K562 (cell line): ENCODE results near the gene AMIGO1. TPM values are rescaled to one million over a fixed set of nuclear protein-coding genes. Genes with fewer than 3 reads are reported as not detected.

Experiments used
- ATAC-seq: fragments of 200-7000 bp; cut with Tn5 transposase; 3 replicates; pipeline ENCODE4 v1.9.1; 2020; ENCODE audit warnings: moderate library complexity
- BruUV-seq: library from RNA; stranded (reverse); fragments of 400-500 nt; replicated peaks from 2 replicates; lab custom pipeline; 2021; lab: Mats Ljungman, UMichigan
- CTCF ChIA-PET: fragments of 300-600 bp; formaldehyde crosslinking; extraction: SDS; loops from one replicate; lab custom pipeline; 2021; ENCODE audit warnings: low intra/inter-chr PET ratio; lab: Yijun Ruan, JAX
- POLR2A ChIA-PET: fragments of 300-600, 350-650 bp; sonication (Branson Sonifier 250); formaldehyde crosslinking; extraction: SDS; loops from one replicate; lab custom pipeline; 2021; ENCODE audit warnings: antibody characterized with exemption, inconsistent platforms; lab: Yijun Ruan, JAX
- DNase-seq, 4 experiments: peaks; one replicate each; pipeline versions ENCODE4 v3.0.0 to v3.0.0-alpha.2; 2011 to 2018; ENCODE audit warnings: low spot score in 3 of 4, mixed read lengths in 3 of 4; ENCODE audit errors: extremely low read depth in 1 of 4
- FAIRE-seq: peaks from 2 replicates; lab custom pipeline; 2011; peaks lifted over from hg19 to GRCh38; lab: Jason Lieb, UNC
- H2AFZ ChIP-seq: 2 replicates; pipeline ENCODE4 v1.6.0; 2011; ENCODE audit warnings: low read depth, low read length, control low read depth, inconsistent platforms
- H3K27ac ChIP-seq: fragments of 200-600 bp; 3 replicates; pipeline ENCODE4 v1.8.0; 2011; ENCODE audit warnings: low read depth, mild to moderate bottlenecking, control low read depth, inconsistent platforms, low read length, moderate library complexity, mixed read lengths; ENCODE audit errors: extremely low read depth
- H3K27me3 ChIP-seq, 2 experiments: fragments of 300-600 bp in 1 of 2; 2 replicates in 1 of 2; 3 replicates in 1 of 2; pipeline versions ENCODE4 v1.6.0 to v1.8.0; 2011; ENCODE audit warnings: inconsistent platforms in 2 of 2, low read length in 2 of 2, mild to moderate bottlenecking in 1 of 2, mixed read lengths in 1 of 2, moderate library complexity in 1 of 2; ENCODE audit not compliant: control insufficient read depth in 2 of 2, insufficient read depth in 2 of 2
- H3K36me3 ChIP-seq: fragments of 300-600 bp; 3 replicates; pipeline ENCODE4 v1.8.0; 2011; ENCODE audit warnings: mild to moderate bottlenecking, low read length, inconsistent platforms; ENCODE audit not compliant: control insufficient read depth, insufficient read depth
- H3K4me1 ChIP-seq, 2 experiments: fragments of 200-600 bp in 1 of 2; replicated peaks in 1 of 2; 2 replicates in 1 of 2; 3 replicates in 1 of 2; pipeline versions ENCODE4 v1.5.1 to v1.8.0; 2011; ENCODE audit warnings: inconsistent platforms in 2 of 2, low read length in 2 of 2, mild to moderate bottlenecking in 1 of 2, mixed read lengths in 1 of 2, moderate library complexity in 1 of 2; ENCODE audit not compliant: control insufficient read depth in 2 of 2, insufficient read depth in 2 of 2
- H3K4me2 ChIP-seq: 2 replicates; pipeline ENCODE4 v1.6.1; 2011; ENCODE audit warnings: low read length, control low read depth, inconsistent platforms, mixed read lengths; ENCODE audit not compliant: insufficient read depth
- H3K4me3 ChIP-seq: fragments of 200-600 bp; sonication (generic), shearing (Covaris generic); 2 replicates; pipeline ENCODE4 v1.5.1; 2016; ENCODE audit warnings: control low read depth, inconsistent platforms
- H3K79me2 ChIP-seq: fragments of 200-600 bp; 3 replicates; pipeline ENCODE4 v1.8.0; 2011; ENCODE audit warnings: low read length, inconsistent platforms; ENCODE audit not compliant: control insufficient read depth, insufficient read depth
- H3K9ac ChIP-seq, 2 experiments: 2 replicates each; pipeline versions ENCODE4 v1.6.0 to v1.6.1; 2011; ENCODE audit warnings: low read depth in 2 of 2, low read length in 2 of 2, control low read depth in 1 of 2, inconsistent platforms in 1 of 2, mild to moderate bottlenecking in 1 of 2, mixed read lengths in 1 of 2; ENCODE audit not compliant: insufficient read depth in 1 of 2
- H3K9me1 ChIP-seq: one replicate; pipeline ENCODE4 v1.6.0; 2011; ENCODE audit warnings: inconsistent platforms, mild to moderate bottlenecking, low read length, moderate library complexity; ENCODE audit not compliant: control insufficient read depth, insufficient read depth
- H3K9me3 ChIP-seq: replicated peaks from 2 replicates; pipeline ENCODE4 v1.5.1; 2011; ENCODE audit warnings: low read depth, low read length, inconsistent platforms; ENCODE audit not compliant: control insufficient read depth, insufficient read depth
- H4K20me1 ChIP-seq: replicated peaks from 2 replicates; pipeline ENCODE4 v1.6.1; 2011; ENCODE audit warnings: low read length, inconsistent platforms, mixed read lengths; ENCODE audit not compliant: control insufficient read depth, insufficient read depth
- DEAF1 ChIP-seq: fragments of 450-650 bp; formaldehyde crosslinking; IDR thresholded peaks from 2 replicates; pipeline ENCODE4 v1.4.0; 2020; ENCODE audit warnings: mild to moderate bottlenecking, moderate library complexity
- MXD1 ChIP-seq: fragments of 250-450 bp; sonication (Bioruptor Pico); IDR thresholded peaks from 2 replicates; pipeline ENCODE4 v1.8.0; 2021; ENCODE audit warnings: borderline replicate concordance, mild to moderate bottlenecking, moderate library complexity; ENCODE audit not compliant: poor library complexity, severe bottlenecking
- NEUROD1 ChIP-seq: fragments of 150-350 bp; IDR thresholded peaks from 2 replicates; pipeline ENCODE4 v1.6.1; 2014; ENCODE audit warnings: borderline replicate concordance, low read length, low read depth; ENCODE audit not compliant: partially characterized antibody
- RAD21 ChIP-seq, 2 experiments: fragments of 250-450 bp in 1 of 2; fragments of 450-650 bp in 1 of 2; sonication (Bioruptor Pico) in 1 of 2; formaldehyde crosslinking in 1 of 2; IDR thresholded peaks in 1 of 2; conservative IDR thresholded peaks in 1 of 2; 2 replicates each; pipeline versions ENCODE4 v1.4.0 to v1.8.0; 2020 to 2022; ENCODE audit warnings: mild to moderate bottlenecking in 2 of 2, moderate library complexity in 1 of 2
- STAT5B ChIP-seq: fragments of 250-450 bp; sonication (Bioruptor Pico); IDR thresholded peaks from 2 replicates; pipeline ENCODE4 v1.8.0; 2021; ENCODE audit warnings: mild to moderate bottlenecking, inconsistent platforms
- XRCC5 ChIP-seq: fragments of 200-400 bp; formaldehyde crosslinking; IDR thresholded peaks from 2 replicates; pipeline ENCODE4 v1.6.1; 2017; ENCODE audit warnings: low read depth, mild to moderate bottlenecking, low read length
- ZBTB7A ChIP-seq: IDR thresholded peaks from 2 replicates; pipeline ENCODE4 v1.6.1; 2011; ENCODE audit warnings: low read depth, mild to moderate bottlenecking, low read length, moderate library complexity, borderline replicate concordance; ENCODE audit not compliant: control insufficient read depth
- ZNF592 ChIP-seq: fragments of 450-650 bp; IDR thresholded peaks from 2 replicates; pipeline ENCODE4 v1.6.1; 2017; ENCODE audit warnings: antibody characterized with exemption, mild to moderate bottlenecking
- WGBS: fragments of 100-300 bp; shearing (Covaris generic); methylation state at CpG from one replicate; pipeline ENCODE4 v1.1.6; 2016; ENCODE audit warnings: low coverage, mixed read lengths; ENCODE audit not compliant: insufficient coverage; ENCODE audit errors: missing lambda C conversion rate; 5-methylcytosine and 5-hydroxymethylcytosine counted together
- in situ Hi-C: fragments of 300-500 bp; cut with MboI; formaldehyde crosslinking; loops from 4 replicates; pipeline ENCODE4 v1.15.0; 2018; ENCODE audit warnings: inconsistent platforms, mixed read lengths
- intact Hi-C: fragments of 100-400 bp; cut with micrococcal nuclease; formaldehyde crosslinking; loops from 2 replicates; pipeline ENCODE4 v1.14.2; 2022
- polyA plus RNA-seq, 8 experiments: library from polyadenylated mRNA; depleted of rRNA in 4 of 8; stranded (reverse) in 5 of 8; unstranded in 3 of 8; fragments of >200 nt; fragmentation: Nextera tagmentation in 2 of 8; fragmentation: Illumina TruSeq in 1 of 8; extraction: Ambion mirVana in 2 of 8; extraction: Trizol in 1 of 8; gene quantifications; 2 replicates each; pipeline versions ENCODE4 v1.2.1 to v1.2.3, GENCODE V29; 2011 to 2014; ENCODE audit warnings: inconsistent platforms in 1 of 8, missing spikeins in 1 of 8
- total RNA-seq, 7 experiments: library from RNA; depleted of rRNA in 6 of 7; stranded (reverse); fragments of >200 nt in 6 of 7; fragmentation: Illumina TruSeq in 2 of 7; extraction: Trizol in 2 of 7; gene quantifications; 2 replicates each; pipeline versions ENCODE4 v1.2.1 to v1.2.3, GENCODE V29; 2011 to 2021; ENCODE audit warnings: low replicate concordance in 1 of 7

AMIGO1 gene
- total and polyA plus RNA-seq, 9 of the 15 experiments (the other 6 are each of a cell fraction or from before 2014, with no cell fraction given), result 0.24 to 1.0 (median 0.54) TPM

GRCh38 chr1:109490934-109491302 is 18.6 kb downstream of the AMIGO1 start (continued):
- peak; percentile 6 for TF ChIP-seq NEUROD1
- TF ChIP-seq, all 486 proteins: peak for 5

- BruUV-seq, result no TSS peak
- no peak overlapping the region for H2AFZ ChIP-seq
- H3K27me3 ChIP-seq, result no peaks in the 10 kb centered on the region
- H3K36me3 ChIP-seq, result peaks cover 56% of the 10 kb centered on the region; the same call in 2 of the 3 replicates
- POLR2A ChIA-PET, result interaction anchor here (0.6 to 1.9 kb wide), 9 partner anchors 22 to 760 kb away, joined by 3 to 17 read pairs (median 3); partner anchors contain the start of gene GNAI3
- FAIRE-seq (peak; percentile 89), ATAC-seq (peak; percentile 67), DNase-seq (peak; percentile 67 to 79 (median 70))
- no peak overlapping the region for H3K27ac ChIP-seq
- H3K4me2 ChIP-seq, result no peak overlapping the region
- WGBS, result 56% methylated on average over 11 of the region's 11 CpGs
- H3K4me1 ChIP-seq, result peaks cover 13 to 23% of the 10 kb centered on the region in 2 experiments; a peak in 4 of 5 replicates
- in situ Hi-C loops, result no loop called here
- H3K9me3 ChIP-seq, result no peaks in the 10 kb centered on the region
- 0 out of 4 replicates have a peak overlapping the region, but pooled peaks of 1 of the 2 experiments have one; percentile 0 for H3K9ac ChIP-seq
- no peaks in the 10 kb centered on the region for H3K9me1 ChIP-seq
- H4K20me1 ChIP-seq, result no peaks in the 10 kb centered on the region
- peaks cover 5% of the 10 kb centered on the region; the same call in 1 of the 3 replicates for H3K79me2 ChIP-seq
- intact Hi-C loops, result loop anchor here (1.0 to 5.0 kb wide), 2 partner anchors 42 to 213 kb away; no protein-coding TSS in a partner anchor
- CTCF ChIA-PET, result interaction anchor here (0.6 to 6.9 kb wide), 3 partner anchors 42 to 88 kb away, joined by 3 to 131 read pairs (median 3); no protein-coding TSS in a partner anchor
- no peak overlapping the region for H3K4me3 ChIP-seq
- TF ChIP-seq DEAF1 (CRISPR knock-in tag) (peak; percentile 54; the same call in 1 of the 2 replicates), STAT5B (no peak), ZBTB7A (0 out of 2 replicates have a peak, but pooled peaks have one; percentile 22), ZNF592 (no peak), RAD21 (CRISPR knock-in tag; conservative IDR thresholded peaks at IDR 0.05 in 1 of 2, IDR thresholded peaks at IDR 0.05 in 1 of 2) (peak; percentile 70 to 74), MXD1 (CRISPR knock-in tag) (no peak), XRCC5 (peak; percentile 38; the same call in 1 of the 2 replicates)
Observed at GRCh38 chr1:109490029-109490933, 19.2 kb downstream of the AMIGO1 start.
